Measurements from ENCODE around the gene SIK3. TPM values are rescaled to one million over a fixed set of nuclear protein-coding genes. Genes with fewer than 3 reads are reported as not detected.

SIK3 gene
- total RNA-seq, 1 experiment from 2014 or later = 31.4 TPM

- no peak overlapping the region for H3T11ph ChIP-seq (ENCODE audit: low read length)
- no peaks in the 10 kb centered on the region for H4K20me1 ChIP-seq (ENCODE audit: control insufficient read depth, insufficient read depth, insufficient read length)
- no peak overlapping the region for H3K56ac ChIP-seq (ENCODE audit: insufficient read length, low read depth, low read length)
- no peak overlapping the region for H3K9ac ChIP-seq (ENCODE audit: extremely low read depth, insufficient read length, low read length)
- H2BK120ac ChIP-seq (ENCODE audit: low read depth, low read length, poor library complexity, severe bottlenecking) = no peak overlapping the region
- H2BK12ac ChIP-seq (ENCODE audit: insufficient read length, low read depth, low read length) = no peak overlapping the region
- H3K79me1 ChIP-seq (ENCODE audit: insufficient read depth, low read depth, low read length, poor library complexity, severe bottlenecking) = no peaks in the 10 kb centered on the region
- no peak overlapping the region for H4K91ac ChIP-seq (ENCODE audit: insufficient read length, low read depth, low read length)
- H4K5ac ChIP-seq (ENCODE audit: insufficient read length, low read depth, low read length) = no peak overlapping the region
- H3K27ac ChIP-seq (ENCODE audit: insufficient read length, low read depth, low read length) = no peak overlapping the region
- H2AK5ac ChIP-seq (ENCODE audit: insufficient read length, low read length) = no peak overlapping the region
- no peak overlapping the region for H2AFZ ChIP-seq (ENCODE audit: low read length)
- WGBS (ENCODE audit: extremely low coverage, insufficient read length, low lambda C conversion rate) = no CpG with 5 or more reads among the region's 3 CpGs
- H2BK5ac ChIP-seq (ENCODE audit: insufficient read length, low read length) = no peak overlapping the region
- H2BK15ac ChIP-seq (ENCODE audit: low read depth, low read length) = no peak overlapping the region
- Mint-ChIP-seq H3K27ac (no peak overlapping the region), H3K36me3 (ENCODE audit: insufficient read depth in 1 of 3, low read depth in 3 of 3) (peaks cover 18 to 69% (median 64%) of the 10 kb centered on the region in 3 experiments; a peak in 6 of 7 replicates), H3K4me3 (no peak overlapping the region), H3K27me3 (ENCODE audit: low read depth) (no peaks in the 10 kb centered on the region), H3K9me3 (no peaks in the 10 kb centered on the region), H3K4me1 (no peaks in the 10 kb centered on the region)
- no peak for TF ChIP-seq CTCF (conservative IDR thresholded peaks at IDR 0.05)
- no peaks in the 10 kb centered on the region for H3K4me1 ChIP-seq (ENCODE audit: insufficient read depth, low read length)
- no peak for DNase-seq
- H3K4me2 ChIP-seq (ENCODE audit: insufficient read depth, insufficient read length, low read length) = no peak overlapping the region
- H3K27me3 ChIP-seq (ENCODE audit: insufficient read depth, low read length) = no peaks in the 10 kb centered on the region
- no peak overlapping the region for H3K14ac ChIP-seq (ENCODE audit: insufficient read depth, low read length)
- no peak overlapping the region for H3K4ac ChIP-seq (ENCODE audit: low read depth, low read length)
- no peak overlapping the region for H3K23ac ChIP-seq (ENCODE audit: insufficient read length, low read depth, low read length)
- no peaks in the 10 kb centered on the region for H3K79me2 ChIP-seq (ENCODE audit: insufficient read depth, low read length)
- H2BK20ac ChIP-seq (ENCODE audit: low read depth, low read length, poor library complexity, severe bottlenecking) = no peak overlapping the region
- no peaks in the 10 kb centered on the region for H3K9me3 ChIP-seq (ENCODE audit: control insufficient read depth, low read depth, low read length)
- H3K18ac ChIP-seq (ENCODE audit: insufficient read length, low read depth, low read length) = no peak overlapping the region
- no peaks in the 10 kb centered on the region for H3K23me2 ChIP-seq (ENCODE audit: insufficient read length, low read depth, low read length, poor library complexity, severe bottlenecking)
- no peak overlapping the region for H4K8ac ChIP-seq (replicated peaks; ENCODE audit: insufficient read length, low read depth, low read length)
These were observed 235.3 kb downstream of the SIK3 start for GRCh38 chr11:116862951-116863350.
